ENCODE data around the gene CFHR1.

CFHR1 gene

DNA sequence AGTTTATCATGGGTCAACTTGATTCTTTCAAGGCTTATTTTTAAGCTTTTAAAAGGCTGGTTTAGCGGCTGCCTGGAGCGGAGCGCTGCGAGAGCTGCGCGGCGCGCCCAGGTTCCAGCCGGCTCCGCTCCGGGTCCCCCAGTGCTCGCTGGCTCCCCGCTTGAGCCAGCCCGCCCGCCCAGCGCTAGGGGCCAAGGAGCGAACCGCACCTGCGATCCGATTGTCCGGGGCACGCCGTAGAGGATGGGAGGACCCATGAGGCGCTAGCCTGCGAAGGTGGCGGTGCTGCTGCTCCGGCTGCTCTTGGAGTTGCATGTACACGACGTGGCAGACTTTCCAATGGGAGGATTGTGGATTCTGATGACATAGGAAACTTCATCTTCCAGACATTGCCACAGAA, 58.4 kb downstream of the CFHR1 start:
- no peak for DNase-seq (ENCODE audit: low read depth in 3 of 3)

All from stimulated activated CD4-positive, alpha-beta T cell treated with anti-CD3 and anti-CD28 coated beads, TNF-alpha, amount 100 ng/mL, for 4 hours (primary cell).